ENCODE results near the gene NHSL2. TPM values are rescaled to one million over a fixed set of nuclear protein-coding genes. Genes with fewer than 3 reads are reported as not detected.

Gene NHSL2
- total and polyA plus RNA-seq, 2 of the 13 experiments (the other 11 are each of a cell fraction or from before 2014, with no cell fraction given): not detected

- no peak for TF ChIP-seq FUBP1 (CRISPR knock-in tag; IDR thresholded peaks at IDR 0.05; ENCODE audit: borderline replicate concordance)
- TF ChIP-seq STAT5B (CRISPR knock-in tag; IDR thresholded peaks at IDR 0.05): no peak
- TF ChIP-seq ZNF629 (CRISPR knock-in tag; conservative IDR thresholded peaks at IDR 0.05): no peak
- TF ChIP-seq ZBTB20 (CRISPR knock-in tag; IDR thresholded peaks at IDR 0.05; ENCODE audit: borderline replicate concordance, low read depth): no peak
- TF ChIP-seq ZNF605 (CRISPR knock-in tag; IDR thresholded peaks at IDR 0.05): no peak
- no peak for TF ChIP-seq KAT2B (IDR thresholded peaks at IDR 0.05; ENCODE audit: borderline replicate concordance, low read depth, low read length)
- no peak for TF ChIP-seq THAP11 (CRISPR knock-in tag; IDR thresholded peaks at IDR 0.05)
- no peak for TF ChIP-seq ZNF205 (CRISPR knock-in tag; IDR thresholded peaks at IDR 0.05)
These were observed 254.9 kb downstream of the NHSL2 start (continued) for GRCh38 chrX:72165551-72165950.

GRCh38 chrX:72169008-72169728, 258.5 kb downstream of the NHSL2 start:
- H3K4me2 ChIP-seq (ENCODE audit: low read depth, low read length): peak overlapping the region; percentile 47
- H3K9ac ChIP-seq (ENCODE audit: insufficient read depth, low read depth, low read length): no peak overlapping the region
- no peak for ATAC-seq
- DNase-seq (ENCODE audit: low spot score): no peak
- ChIA-PET POLR2A (no interaction called here), CTCF (ENCODE audit: low intra/inter-chr PET ratio, low total read pairs) (no interaction called here)
- in situ Hi-C loops (cut with HindIII; ENCODE audit: extremely low pct_ligation_motif_present, low pct_unique_long_range_greater_than_20kb) (no loop called here), intact Hi-C loops (cut with micrococcal nuclease; ENCODE audit: unreplicated experiment) (no loop called here)
- no peaks in the 10 kb centered on the region for H3K79me2 ChIP-seq (ENCODE audit: insufficient read depth, low read length)
- TF ChIP-seq ZNF232 (CRISPR knock-in tag; IDR thresholded peaks at IDR 0.05; ENCODE audit: borderline replicate concordance): no peak
- no peak for TF ChIP-seq PAF1 (CRISPR knock-in tag; IDR thresholded peaks at IDR 0.05)
- no peak for TF ChIP-seq ATF5 (CRISPR knock-in tag; IDR thresholded peaks at IDR 0.05; ENCODE audit: low read depth)
- no peak for TF ChIP-seq AHDC1 (CRISPR knock-in tag; IDR thresholded peaks at IDR 0.05; ENCODE audit: borderline replicate concordance)
- no peak for TF ChIP-seq ZNF143 (CRISPR knock-in tag; IDR thresholded peaks at IDR 0.05)
- TF ChIP-seq NFYB (CRISPR knock-in tag; IDR thresholded peaks at IDR 0.05): 0 out of 2 replicates have a peak, but pooled peaks have one; percentile 16
- TF ChIP-seq ZBTB42 (CRISPR knock-in tag; IDR thresholded peaks at IDR 0.05): no peak
- TF ChIP-seq BHLHE40 (IDR thresholded peaks at IDR 0.05; ENCODE audit: low read length): no peak
- no peaks in the 10 kb centered on the region for H3K4me1 ChIP-seq (ENCODE audit: insufficient read depth, low read length)
- 24% methylated on average over 5 of the region's 6 CpGs for WGBS (ENCODE audit: low lambda C conversion rate)
- no peaks in the 10 kb centered on the region for H3K36me3 ChIP-seq (replicated peaks in 1 of 2; ENCODE audit: control insufficient read depth in 1 of 2, insufficient read depth in 2 of 2, low read length in 2 of 2)
- H3K4me3 ChIP-seq (replicated peaks in 1 of 3; ENCODE audit: insufficient read depth in 1 of 3, low read depth in 2 of 3, low read length in 3 of 3): no peak overlapping the region; a peak in 1 of 6 replicates
- no peaks in the 10 kb centered on the region for H3K27me3 ChIP-seq (ENCODE audit: control insufficient read depth in 1 of 2, insufficient read depth in 2 of 2, low read length in 2 of 2)
- no TSS peak for BruUV-seq (replicated peaks)
- H3K27ac ChIP-seq (ENCODE audit: extremely low read length, insufficient read depth, low read length): no peak overlapping the region
- FAIRE-seq: no peak
- H3K9me3 ChIP-seq (ENCODE audit: low read length): no peaks in the 10 kb centered on the region
- no peaks in the 10 kb centered on the region for H4K20me1 ChIP-seq (ENCODE audit: insufficient read depth, low read length)
- H2AFZ ChIP-seq (ENCODE audit: low read length): no peak overlapping the region

Data from HepG2 (cell line).